GM13977 (cell line): ENCODE data around the gene APOBEC3C.

ENCODE experiments used
- DNase-seq: peaks from one replicate; pipeline ENCODE4 v3.0.0; 2012; ENCODE audit warnings: low spot score
- in situ Hi-C: fragments of 300-500 bp; cut with MboI; formaldehyde crosslinking; loops from one replicate; pipeline ENCODE4 v1.12.0; 2022; ENCODE audit warnings: low sequenced_read_pairs, low pct_unique_long_range_greater_than_20kb, mixed read lengths, inconsistent platforms; ENCODE audit not compliant: unreplicated experiment
- TF ChIP-seq, protein P1 (sequence below): IDR thresholded peaks from 2 replicates; pipeline ENCODE4 v1.5.1; 2012; ENCODE audit warnings: mild to moderate bottlenecking, control low read depth; ENCODE audit not compliant: insufficient read depth; ENCODE audit errors: extremely low read depth, missing control alignments

Gene APOBEC3C

DNA sequence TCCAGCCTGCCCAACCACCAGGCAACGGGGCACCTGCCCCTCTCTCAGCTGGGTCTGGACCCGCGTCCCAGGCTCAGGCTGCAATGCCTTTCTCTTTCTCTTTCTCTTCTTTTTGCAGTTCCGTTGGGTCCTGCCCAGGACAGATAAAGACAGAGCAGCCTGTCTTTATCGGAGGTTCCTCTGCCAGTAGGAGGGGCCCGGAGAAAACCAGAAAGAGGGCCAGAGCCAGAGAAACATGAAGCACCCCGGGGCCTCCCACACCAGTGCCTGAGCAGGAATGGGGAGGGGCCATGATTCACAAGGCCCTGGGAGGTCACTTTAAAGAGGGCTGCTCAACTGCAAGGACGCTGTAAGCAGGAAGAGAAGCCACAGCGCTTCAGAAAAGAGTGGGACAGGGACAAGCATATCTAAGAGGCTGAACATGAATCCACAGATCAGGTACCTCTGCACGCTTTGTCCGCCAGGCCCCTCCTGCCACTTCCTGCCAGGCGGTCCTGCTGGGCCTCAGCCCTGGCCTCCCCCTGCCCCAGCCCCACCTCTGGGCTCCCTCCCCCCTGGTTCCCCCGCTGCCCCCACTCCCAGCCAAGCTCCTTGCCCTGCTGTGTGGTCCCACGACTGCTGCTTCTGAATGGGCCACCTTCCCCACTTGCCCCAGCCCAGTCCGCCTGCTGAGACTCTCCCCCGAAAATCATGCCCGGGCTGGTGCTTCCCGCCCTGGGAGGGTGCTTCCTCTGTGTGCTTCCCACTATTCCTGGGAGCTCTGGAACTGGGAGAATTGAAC, at the start of gene APOBEC3C:
Gene APOBEC3C (plus strand): TSS at position 316 of the 781 bp plus-strand sequence. CDS start 106 bp downstream, at position 422.
- in situ Hi-C loops: loop anchor here (25.0 kb wide), 1 partner anchor 298 kb away; the partner anchor contains the start of gene RPL3
- TF ChIP-seq, protein P1, sequence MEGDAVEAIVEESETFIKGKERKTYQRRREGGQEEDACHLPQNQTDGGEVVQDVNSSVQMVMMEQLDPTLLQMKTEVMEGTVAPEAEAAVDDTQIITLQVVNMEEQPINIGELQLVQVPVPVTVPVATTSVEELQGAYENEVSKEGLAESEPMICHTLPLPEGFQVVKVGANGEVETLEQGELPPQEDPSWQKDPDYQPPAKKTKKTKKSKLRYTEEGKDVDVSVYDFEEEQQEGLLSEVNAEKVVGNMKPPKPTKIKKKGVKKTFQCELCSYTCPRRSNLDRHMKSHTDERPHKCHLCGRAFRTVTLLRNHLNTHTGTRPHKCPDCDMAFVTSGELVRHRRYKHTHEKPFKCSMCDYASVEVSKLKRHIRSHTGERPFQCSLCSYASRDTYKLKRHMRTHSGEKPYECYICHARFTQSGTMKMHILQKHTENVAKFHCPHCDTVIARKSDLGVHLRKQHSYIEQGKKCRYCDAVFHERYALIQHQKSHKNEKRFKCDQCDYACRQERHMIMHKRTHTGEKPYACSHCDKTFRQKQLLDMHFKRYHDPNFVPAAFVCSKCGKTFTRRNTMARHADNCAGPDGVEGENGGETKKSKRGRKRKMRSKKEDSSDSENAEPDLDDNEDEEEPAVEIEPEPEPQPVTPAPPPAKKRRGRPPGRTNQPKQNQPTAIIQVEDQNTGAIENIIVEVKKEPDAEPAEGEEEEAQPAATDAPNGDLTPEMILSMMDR: peak; percentile 23
- peak; percentile 87 for DNase-seq

GRCh38 chr22:38964306-38964705, 49.8 kb upstream of the APOBEC3C start:
- TF ChIP-seq, protein P1: no peak
- no peak for DNase-seq
- in situ Hi-C loops: no loop called here

GRCh38 chr22:38964989-38965388, 49.1 kb upstream of the APOBEC3C start:
- DNase-seq: peak; percentile 19
- in situ Hi-C loops: no loop called here
- TF ChIP-seq, protein P1: no peak

DNA sequence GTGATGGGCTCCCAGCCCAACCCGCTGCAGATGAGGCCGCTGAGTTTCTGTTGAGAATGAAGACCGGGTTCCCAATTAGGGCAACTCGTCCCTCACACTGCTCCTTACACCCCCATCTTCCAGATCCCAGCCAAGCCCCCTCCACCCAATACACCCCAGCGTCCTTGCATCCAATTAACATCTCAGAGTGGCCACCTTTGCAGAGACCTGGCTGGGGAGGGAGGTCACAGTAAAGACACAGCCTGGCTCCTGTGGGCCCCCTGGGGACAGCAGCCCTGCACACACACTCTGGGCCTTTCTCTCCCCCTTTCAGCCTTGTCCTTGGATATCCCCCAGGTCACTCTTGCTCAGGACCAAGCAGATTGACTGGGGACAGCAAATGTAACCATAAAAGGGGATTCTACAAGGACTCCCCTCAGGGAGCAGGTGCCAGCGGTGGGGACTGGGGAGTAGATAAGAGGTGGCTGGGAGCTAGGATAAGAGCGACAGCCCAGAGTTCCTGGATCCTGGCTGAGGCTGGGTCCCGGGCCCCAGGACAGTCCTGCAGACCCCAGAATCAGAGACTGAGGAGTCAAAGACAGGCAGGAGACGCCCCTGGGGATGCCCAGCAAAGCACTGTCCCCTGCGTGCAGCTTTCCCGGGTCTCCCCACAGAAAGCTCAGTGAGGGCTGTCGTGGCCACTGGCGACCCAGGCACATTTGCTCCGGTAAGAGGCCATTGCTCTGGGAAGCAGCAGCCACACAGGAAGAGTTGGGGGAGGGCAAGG, 48.3 kb upstream of the APOBEC3C start:
- in situ Hi-C loops: no loop called here
- peak; percentile 20 for DNase-seq
- TF ChIP-seq, protein P1: no peak

DNA sequence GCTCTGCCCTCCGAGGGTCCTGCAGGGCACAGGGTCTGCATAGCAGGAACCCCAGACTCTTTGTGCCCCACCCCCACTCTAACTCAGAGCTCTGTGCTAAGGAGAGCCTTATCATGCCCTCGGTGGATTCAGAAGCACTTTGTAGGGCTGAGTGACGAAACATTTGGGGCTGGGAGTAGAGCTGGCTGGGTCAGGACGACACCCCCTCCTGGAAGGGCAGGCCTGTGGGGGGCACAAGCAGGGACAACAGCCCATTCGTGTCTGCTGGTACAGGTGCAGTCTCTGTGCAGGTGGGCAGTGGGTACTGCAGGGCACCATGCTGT, 47.7 kb upstream of the APOBEC3C start:
- TF ChIP-seq, protein P1: no peak
- DNase-seq: no peak
- in situ Hi-C loops: no loop called here

GRCh38 chr22:38966942-38967341, 47.1 kb upstream of the APOBEC3C start:
- TF ChIP-seq, protein P1: no peak
- DNase-seq: no peak
- in situ Hi-C loops: no loop called here
